Cardiac muscle cell (in vitro differentiated cells and primary cell): Measurements from ENCODE around the gene EPHA10. TPM values are rescaled to one million over a fixed set of nuclear protein-coding genes. Genes with fewer than 3 reads are reported as not detected.

ENCODE experiments used
- DNase-seq, 2 donors: peaks; one replicate each; pipeline versions ENCODE4 v3.0.0 to v3.0.0-alpha.2; 2010 to 2017; ENCODE audit warnings: low read depth in 1 of 2, low spot score in 1 of 2
- H3K27ac ChIP-seq: fragments of 200-600 bp; sonication (generic); 2 replicates; pipeline ENCODE4 v1.5.1; 2016
- H3K27me3 ChIP-seq: fragments of 200-600 bp; sonication (generic); 2 replicates; pipeline ENCODE4 v1.6.0; 2016; ENCODE audit warnings: control low read depth
- H3K36me3 ChIP-seq: fragments of 200-600 bp; sonication (generic); 2 replicates; pipeline ENCODE4 v1.5.1; 2016; ENCODE audit warnings: control low read depth
- H3K4me1 ChIP-seq: fragments of 200-600 bp; sonication (generic); 2 replicates; pipeline ENCODE4 v1.8.1; 2017; ENCODE audit warnings: low read depth, mild to moderate bottlenecking, mixed run types
- H3K4me3 ChIP-seq: fragments of 200-600 bp; sonication (generic); 2 replicates; pipeline ENCODE4 v1.5.1; 2016; ENCODE audit warnings: mild to moderate bottlenecking
- H3K9me3 ChIP-seq: fragments of 200-600 bp; sonication (generic); 2 replicates; pipeline ENCODE4 v1.5.1; 2017; ENCODE audit warnings: low read depth, mild to moderate bottlenecking, control low read depth
- CTCF ChIP-seq: IDR thresholded peaks from 2 replicates; pipeline ENCODE4 v1.5.1; 2012; ENCODE audit warnings: low read depth, mild to moderate bottlenecking, low read length
- polyA plus RNA-seq: library from polyadenylated mRNA; unstranded; fragments of >200 nt; fragmentation: Nextera tagmentation; extraction: Ambion mirVana; gene quantifications from 2 replicates; pipeline ENCODE4 v1.2.1, GENCODE V29; 2016
- total RNA-seq: library from RNA; depleted of rRNA; stranded (reverse); fragments of >200 nt; gene quantifications from 2 replicates; pipeline ENCODE4 v1.2.3, GENCODE V29; 2016

EPHA10 gene
- total and polyA plus RNA-seq, 2 experiments from 2014 or later = 0.38 TPM; not detected in 1

- no peak overlapping the region for H3K27ac ChIP-seq
- no peaks in the 10 kb centered on the region for H3K9me3 ChIP-seq
- no peaks in the 10 kb centered on the region for H3K36me3 ChIP-seq
- no peaks in the 10 kb centered on the region for H3K4me1 ChIP-seq
- peaks cover 36% of the 10 kb centered on the region for H3K27me3 ChIP-seq
- TF ChIP-seq CTCF = no peak
- H3K4me3 ChIP-seq = no peak overlapping the region
- no peak for DNase-seq
Measured at GRCh38 chr1:37726751-37727585, 38.0 kb downstream of the EPHA10 start.

GRCh38 chr1:37725851-37726613, 38.9 kb downstream of the EPHA10 start:
- H3K27ac ChIP-seq = no peak overlapping the region
- no peak for TF ChIP-seq CTCF
- H3K4me3 ChIP-seq = no peak overlapping the region
- H3K27me3 ChIP-seq = peaks cover 31% of the 10 kb centered on the region
- no peak for DNase-seq
- H3K9me3 ChIP-seq = no peaks in the 10 kb centered on the region
- no peaks in the 10 kb centered on the region for H3K4me1 ChIP-seq
- H3K36me3 ChIP-seq = no peaks in the 10 kb centered on the region

GRCh38 chr1:37724575-37724974, 40.3 kb downstream of the EPHA10 start:
- Histone ChIP-seq H3K27ac (no peak overlapping the region), H3K27me3 (peaks cover 24% of the 10 kb centered on the region), H3K4me3 (no peak overlapping the region), H3K9me3 (no peaks in the 10 kb centered on the region), H3K36me3 (no peaks in the 10 kb centered on the region), H3K4me1 (no peaks in the 10 kb centered on the region)
- no peak for TF ChIP-seq CTCF
- DNase-seq = no peak

GRCh38 chr1:37723390-37724078, 41.4 kb downstream of the EPHA10 start:
- Histone ChIP-seq H3K4me3 (no peak overlapping the region), H3K27ac (no peak overlapping the region)
- peak in 1 of 2 donors; percentile 65 for DNase-seq

More at GRCh38 chr1:37723390-37724078, 41.4 kb downstream of the EPHA10 start:
- Histone ChIP-seq H3K27me3 (peaks cover 15% of the 10 kb centered on the region), H3K36me3 (no peaks in the 10 kb centered on the region), H3K4me1 (no peaks in the 10 kb centered on the region), H3K9me3 (no peaks in the 10 kb centered on the region)
- no peak for TF ChIP-seq CTCF
